ENCODE data around the gene REXO1. TPM values are rescaled to one million over a fixed set of nuclear protein-coding genes. Genes with fewer than 3 reads are reported as not detected.
"Not testable (repeated sequence)": the region's sequence is repeated elsewhere in the genome, so short reads cannot be mapped to it uniquely, and the experiment has no call there.

REXO1 gene
- total and polyA plus RNA-seq, 2 donors: 3.8 to 28.7 TPM

- H3K4me3 ChIP-seq (ENCODE audit: low read length in 2 of 2); H3K27me3 ChIP-seq (ENCODE audit: control insufficient read depth in 2 of 2, insufficient read depth in 1 of 2, low read length in 1 of 2); DNase-seq (ENCODE audit: low read depth in 6 of 9, low spot score in 9 of 9); H3K27ac ChIP-seq (ENCODE audit: low read depth in 1 of 2, low read length in 1 of 2): not testable (repeated sequence)
- Histone ChIP-seq H3K4me1 (ENCODE audit: control insufficient read depth in 2 of 2, insufficient read depth in 2 of 2, low read length in 2 of 2) (peaks cover 22 to 35% of the 10 kb centered on the region in 2 donors), H3K36me3 (ENCODE audit: control insufficient read depth in 2 of 2, insufficient read depth in 2 of 2, low read length in 1 of 2) (peaks cover 26 to 28% of the 10 kb centered on the region in 2 donors), H3K9me3 (ENCODE audit: control insufficient read depth in 2 of 2, insufficient read depth in 1 of 2, low read length in 1 of 2) (peaks cover 0 to 10% of the 10 kb centered on the region in 2 donors)
- 90% methylated on average over 35 of the region's 47 CpGs for WGBS
Measured at GRCh38 chr19:1877280-1877660, 29.0 kb upstream of the REXO1 start.

GRCh38 chr19:1876496-1877279, 28.4 kb upstream of the REXO1 start:
- peaks cover 0 to 10% of the 10 kb centered on the region in 2 donors for H3K9me3 ChIP-seq (ENCODE audit: control insufficient read depth in 2 of 2, insufficient read depth in 1 of 2, low read length in 1 of 2)
- DNase-seq (ENCODE audit: low read depth in 6 of 9, low spot score in 9 of 9); H3K27me3 ChIP-seq (ENCODE audit: control insufficient read depth in 2 of 2, insufficient read depth in 1 of 2, low read length in 1 of 2): not testable (repeated sequence)
- H3K27ac ChIP-seq (ENCODE audit: low read depth in 1 of 2, low read length in 1 of 2): peak overlapping the region; percentile 33 to 86
- WGBS: 54% methylated on average over 48 of the region's 53 CpGs
- H3K36me3 ChIP-seq (ENCODE audit: control insufficient read depth in 2 of 2, insufficient read depth in 2 of 2, low read length in 1 of 2): peaks cover 28 to 29% of the 10 kb centered on the region in 2 donors
- H3K4me3 ChIP-seq (ENCODE audit: low read length in 2 of 2): peak overlapping the region; percentile 94 to 97
- peaks cover 18 to 29% of the 10 kb centered on the region in 2 donors for H3K4me1 ChIP-seq (ENCODE audit: control insufficient read depth in 2 of 2, insufficient read depth in 2 of 2, low read length in 2 of 2)

- H3K27ac ChIP-seq (ENCODE audit: low read depth in 1 of 2, low read length in 1 of 2): peak overlapping the region; percentile 81 to 96
- peak overlapping the region; percentile 94 to 97 for H3K4me3 ChIP-seq (ENCODE audit: low read length in 2 of 2)
- H3K4me1 ChIP-seq (ENCODE audit: control insufficient read depth in 2 of 2, insufficient read depth in 2 of 2, low read length in 2 of 2): peaks cover 18 to 28% of the 10 kb centered on the region in 2 donors
- peak in 5 of 9 donors; percentile 83 to 94 (median 88) for DNase-seq (ENCODE audit: low read depth in 6 of 9, low spot score in 9 of 9)
- H3K9me3 ChIP-seq (ENCODE audit: control insufficient read depth in 2 of 2, insufficient read depth in 1 of 2, low read length in 1 of 2): peaks cover 0 to 10% of the 10 kb centered on the region in 2 donors
- H3K27me3 ChIP-seq (ENCODE audit: control insufficient read depth in 2 of 2, insufficient read depth in 1 of 2, low read length in 1 of 2): no peaks in the 10 kb centered on the region
- under 1% methylated on average over 87 of the region's 87 CpGs for WGBS
- H3K36me3 ChIP-seq (ENCODE audit: control insufficient read depth in 2 of 2, insufficient read depth in 2 of 2, low read length in 1 of 2): peaks cover 33 to 34% of the 10 kb centered on the region in 2 donors
Measured at GRCh38 chr19:1875646-1876495, 27.6 kb upstream of the REXO1 start.

- H3K4me3 ChIP-seq (ENCODE audit: low read length in 2 of 2): peak overlapping the region; percentile 94 to 97
- DNase-seq (ENCODE audit: low read depth in 6 of 9, low spot score in 9 of 9): not testable (repeated sequence)
Measured at GRCh38 chr19:1875265-1875645, 27.0 kb upstream of the REXO1 start.

GRCh38 chr19:1874554-1875185, 26.4 kb upstream of the REXO1 start:
- Histone ChIP-seq H3K4me1 (ENCODE audit: control insufficient read depth in 2 of 2, insufficient read depth in 2 of 2, low read length in 2 of 2) (peaks cover 18 to 28% of the 10 kb centered on the region in 2 donors), H3K27me3 (ENCODE audit: control insufficient read depth in 2 of 2, insufficient read depth in 1 of 2, low read length in 1 of 2) (no peaks in the 10 kb centered on the region), H3K27ac (ENCODE audit: low read depth in 1 of 2, low read length in 1 of 2) (peak overlapping the region; percentile 36 to 81), H3K9me3 (ENCODE audit: control insufficient read depth in 2 of 2, insufficient read depth in 1 of 2, low read length in 1 of 2) (peaks cover 0 to 10% of the 10 kb centered on the region in 2 donors), H3K4me3 (ENCODE audit: low read length in 2 of 2) (peak overlapping the region; percentile 94 to 97), H3K36me3 (ENCODE audit: control insufficient read depth in 2 of 2, insufficient read depth in 2 of 2, low read length in 1 of 2) (peaks cover 29 to 30% of the 10 kb centered on the region in 2 donors)
- peak in 1 of 9 donors; percentile 52 for DNase-seq (ENCODE audit: low read depth in 6 of 9, low spot score in 9 of 9)
- 7% methylated on average over 16 of the region's 16 CpGs for WGBS

More at GRCh38 chr19:1875265-1875645, 27.0 kb upstream of the REXO1 start:
- H3K36me3 ChIP-seq (ENCODE audit: control insufficient read depth in 2 of 2, insufficient read depth in 2 of 2, low read length in 1 of 2): peaks cover 32 to 33% of the 10 kb centered on the region in 2 donors
- H3K9me3 ChIP-seq (ENCODE audit: control insufficient read depth in 2 of 2, insufficient read depth in 1 of 2, low read length in 1 of 2): peaks cover 0 to 10% of the 10 kb centered on the region in 2 donors
- peak overlapping the region; percentile 81 to 96 for H3K27ac ChIP-seq (ENCODE audit: low read depth in 1 of 2, low read length in 1 of 2)
- H3K27me3 ChIP-seq (ENCODE audit: control insufficient read depth in 2 of 2, insufficient read depth in 1 of 2, low read length in 1 of 2): not testable (repeated sequence)
- 2% methylated on average over 11 of the region's 11 CpGs for WGBS
- peaks cover 18 to 28% of the 10 kb centered on the region in 2 donors for H3K4me1 ChIP-seq (ENCODE audit: control insufficient read depth in 2 of 2, insufficient read depth in 2 of 2, low read length in 2 of 2)

GRCh38 chr19:1873524-1874473, 25.5 kb upstream of the REXO1 start:
- peaks cover 29 to 30% of the 10 kb centered on the region in 2 donors for H3K36me3 ChIP-seq (ENCODE audit: control insufficient read depth in 2 of 2, insufficient read depth in 2 of 2, low read length in 1 of 2)
- 91% methylated on average over 29 of the region's 29 CpGs for WGBS
- no peak for DNase-seq (ENCODE audit: low read depth in 6 of 9, low spot score in 9 of 9)
- no peaks in the 10 kb centered on the region for H3K27me3 ChIP-seq (ENCODE audit: control insufficient read depth in 2 of 2, insufficient read depth in 1 of 2, low read length in 1 of 2)
- H3K27ac ChIP-seq (ENCODE audit: low read depth in 1 of 2, low read length in 1 of 2): peak overlapping the region; percentile 42 to 81
- peak overlapping the region; percentile 94 to 97 for H3K4me3 ChIP-seq (ENCODE audit: low read length in 2 of 2)
- peaks cover 18 to 28% of the 10 kb centered on the region in 2 donors for H3K4me1 ChIP-seq (ENCODE audit: control insufficient read depth in 2 of 2, insufficient read depth in 2 of 2, low read length in 2 of 2)
- H3K9me3 ChIP-seq (ENCODE audit: control insufficient read depth in 2 of 2, insufficient read depth in 1 of 2, low read length in 1 of 2): peaks cover 0 to 10% of the 10 kb centered on the region in 2 donors

GRCh38 chr19:1872807-1873523, 24.7 kb upstream of the REXO1 start:
- peaks cover 29 to 30% of the 10 kb centered on the region in 2 donors for H3K36me3 ChIP-seq (ENCODE audit: control insufficient read depth in 2 of 2, insufficient read depth in 2 of 2, low read length in 1 of 2)
- peaks cover 18 to 28% of the 10 kb centered on the region in 2 donors for H3K4me1 ChIP-seq (ENCODE audit: control insufficient read depth in 2 of 2, insufficient read depth in 2 of 2, low read length in 2 of 2)
- no peak for DNase-seq (ENCODE audit: low read depth in 6 of 9, low spot score in 9 of 9)
- 95% methylated on average over 25 of the region's 25 CpGs for WGBS
- no peak overlapping the region for H3K4me3 ChIP-seq (ENCODE audit: low read length in 2 of 2)
- H3K27ac ChIP-seq (ENCODE audit: low read depth in 1 of 2, low read length in 1 of 2): peak overlapping the region in 1 of 2 donors; percentile 49
- peaks cover 0 to 10% of the 10 kb centered on the region in 2 donors for H3K9me3 ChIP-seq (ENCODE audit: control insufficient read depth in 2 of 2, insufficient read depth in 1 of 2, low read length in 1 of 2)
- H3K27me3 ChIP-seq (ENCODE audit: control insufficient read depth in 2 of 2, insufficient read depth in 1 of 2, low read length in 1 of 2): no peaks in the 10 kb centered on the region

Data from thymus (tissue), 11 donors.